CD4-positive, CD25-positive, alpha-beta regulatory T cell (primary cell): ENCODE measurements around the gene ZSCAN31. TPM values are rescaled to one million over a fixed set of nuclear protein-coding genes. Genes with fewer than 3 reads are reported as not detected.

Experiments used
- ATAC-seq, 2 donors: fragments of 150-1000 bp; cut with Tn5 transposase; one replicate each; pipeline ENCODE4 v1.10.0; 2021; ENCODE audit warnings: low read depth in 2 of 2, moderate number of reproducible peaks in 2 of 2, moderate library complexity in 1 of 2
- DNase-seq, 3 donors: peaks; one replicate each; pipeline versions ENCODE4 v3.0.0 to v3.0.0-alpha.2; 2012 to 2022; ENCODE audit warnings: mixed read lengths in 1 of 3
- H3K27ac ChIP-seq: one replicate; pipeline ENCODE4 v1.7.0; 2013; ENCODE audit warnings: mild to moderate bottlenecking, low read length; ENCODE audit not compliant: insufficient read depth, poor library complexity, severe bottlenecking
- H3K27me3 ChIP-seq: one replicate; pipeline ENCODE4 v1.7.0; 2013; ENCODE audit warnings: low read length; ENCODE audit not compliant: control insufficient read depth, insufficient read depth
- H3K36me3 ChIP-seq: one replicate; pipeline ENCODE4 v1.7.0; 2013; ENCODE audit warnings: mild to moderate bottlenecking, low read length, moderate library complexity; ENCODE audit not compliant: control insufficient read depth, insufficient read depth
- H3K4me1 ChIP-seq: 2 replicates; pipeline ENCODE4 v1.7.0; 2013; ENCODE audit warnings: mild to moderate bottlenecking, low read length; ENCODE audit not compliant: insufficient read depth, control insufficient read depth, poor library complexity, severe bottlenecking
- H3K4me3 ChIP-seq: one replicate; pipeline ENCODE4 v1.7.0; 2013; ENCODE audit warnings: low read depth, mild to moderate bottlenecking, low read length, moderate library complexity
- H3K9me3 ChIP-seq, 2 experiments: 1 replicate in 1 of 2; 2 replicates in 1 of 2; pipeline ENCODE4 v1.7.0; 2013; ENCODE audit warnings: low read length in 2 of 2, mild to moderate bottlenecking in 1 of 2, moderate library complexity in 1 of 2; ENCODE audit not compliant: control insufficient read depth in 2 of 2
- H3K27ac Mint-ChIP-seq, 3 donors: one replicate each; pipeline ENCODE4 v1.8.0; 2020 to 2022; ENCODE audit warnings: mild to moderate bottlenecking in 3 of 3, mixed read lengths in 3 of 3, moderate library complexity in 2 of 3
- H3K27me3 Mint-ChIP-seq: one replicate; pipeline ENCODE4 v1.8.0; 2022; ENCODE audit warnings: mild to moderate bottlenecking, mixed read lengths
- H3K36me3 Mint-ChIP-seq: one replicate; pipeline ENCODE4 v1.8.0; 2020; ENCODE audit warnings: mixed read lengths
- H3K4me1 Mint-ChIP-seq, 4 donors: one replicate each; pipeline ENCODE4 v1.8.0; 2020 to 2022; ENCODE audit warnings: mixed read lengths in 4 of 4, mild to moderate bottlenecking in 1 of 4
- H3K4me3 Mint-ChIP-seq, 4 donors: one replicate each; pipeline ENCODE4 v1.8.0; 2020 to 2022; ENCODE audit warnings: mild to moderate bottlenecking in 4 of 4, mixed read lengths in 4 of 4, moderate library complexity in 3 of 4
- H3K9me3 Mint-ChIP-seq, 7 donors: one replicate each; pipeline ENCODE4 v1.8.0; 2020 to 2022; ENCODE audit warnings: mixed read lengths in 7 of 7, mild to moderate bottlenecking in 3 of 7, moderate library complexity in 2 of 7
- polyA plus RNA-seq, 4 donors: library from polyadenylated mRNA; unstranded; fragments of 300-500 nt; fragmentation: Illumina TruSeq; gene quantifications; one replicate each; pipeline ENCODE4 v1.2.3, GENCODE V29; 2021
- total RNA-seq: library from RNA; stranded (reverse); gene quantifications from one replicate; pipeline ENCODE4 v1.2.3, GENCODE V29; 2022

The ZSCAN31 gene
- 0.52 TPM for total RNA-seq
- polyA plus RNA-seq = under 1 TPM in 1 of 4 donors, not detected in 3; 0.34 TPM

DNA sequence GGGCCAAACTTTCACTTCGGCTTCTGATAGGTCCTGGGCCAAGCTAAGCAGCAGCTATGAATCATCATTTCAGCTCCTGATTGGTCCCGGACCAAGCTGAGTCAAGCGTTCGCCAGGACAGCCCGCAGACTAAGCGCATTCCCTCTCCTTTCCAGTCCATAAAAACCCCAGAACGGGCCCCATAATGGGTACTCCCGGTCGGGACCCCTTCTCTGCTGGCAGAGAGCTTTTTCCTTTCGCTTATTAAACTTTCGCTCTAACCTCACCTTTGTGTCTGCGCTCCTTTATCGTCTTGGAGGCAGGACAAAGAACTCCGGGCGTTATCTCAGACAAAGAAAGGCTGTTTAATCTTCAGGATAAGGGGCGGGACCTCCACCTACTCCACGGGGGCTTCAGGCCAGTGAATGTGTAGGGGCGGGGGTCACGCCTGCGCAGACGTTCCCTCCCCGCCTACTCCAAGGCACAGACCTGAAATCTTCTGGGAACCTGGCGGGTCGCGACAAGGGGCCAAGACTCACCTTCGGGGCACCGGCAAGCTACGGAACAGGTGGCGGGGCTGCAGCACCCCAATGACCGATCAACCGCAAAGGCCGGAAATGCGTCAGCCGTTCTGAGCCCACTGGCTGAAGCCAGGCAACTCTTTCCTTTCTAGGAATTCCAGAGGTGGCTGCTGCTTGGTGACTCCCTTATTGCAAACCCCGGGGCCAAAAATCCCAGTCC lies at the start of gene ZSCAN31:
Gene ZSCAN31 (minus strand): TSS at position 585 of the 720 bp plus-strand sequence. CDS start 6,465 bp downstream, outside the sequence.
- Histone ChIP-seq H3K36me3 (no peaks in the 10 kb centered on the region), H3K9me3 (peaks cover 9 to 11% of the 10 kb centered on the region in 2 experiments), H3K27me3 (peaks cover 4% of the 10 kb centered on the region), H3K4me1 (peaks cover 20% of the 10 kb centered on the region), H3K4me3 (peak within 1 kb of the TSS; percentile 87), H3K27ac (peak within 1 kb of the TSS; percentile 84)
- no peak within 1 kb of the TSS for H3K4me3 Mint-ChIP-seq
- peaks cover 0 to 6% (median 0%) of the 10 kb centered on the region in 4 donors for H3K4me1 Mint-ChIP-seq
- ATAC-seq = peak; percentile 90 to 92
- peak within 1 kb of the TSS in 1 of 3 donors; percentile 7 for H3K27ac Mint-ChIP-seq
- peak; percentile 72 to 91 (median 77) for DNase-seq
- H3K9me3 Mint-ChIP-seq = peaks cover 0 to 11% (median 7%) of the 10 kb centered on the region in 7 donors
- peaks cover 17% of the 10 kb centered on the region for H3K27me3 Mint-ChIP-seq
- no peaks in the 10 kb centered on the region for H3K36me3 Mint-ChIP-seq

DNA sequence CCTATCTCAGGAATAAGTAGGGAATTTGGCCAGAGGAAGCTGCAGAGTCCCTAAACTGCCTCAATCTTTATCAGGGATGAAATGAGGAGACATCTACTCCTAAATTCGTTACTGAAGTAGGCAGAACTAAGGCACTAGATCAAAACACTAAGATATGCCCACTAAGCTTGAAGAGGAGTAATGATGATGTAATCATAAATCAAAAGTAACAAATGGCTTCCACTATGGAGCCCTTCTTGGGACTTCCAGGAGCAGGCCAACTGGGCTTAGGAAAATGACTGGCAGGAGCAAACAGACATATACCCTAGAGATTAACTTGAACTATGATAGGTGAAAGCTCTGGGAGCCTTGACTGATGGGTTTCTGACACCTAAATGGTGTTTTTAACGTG lies 48.2 kb upstream of the ZSCAN31 start:
- Mint-ChIP-seq H3K36me3 (peaks cover 47% of the 10 kb centered on the region), H3K27ac (peak overlapping the region in 2 of 3 donors; percentile 10 to 16), H3K27me3 (no peaks in the 10 kb centered on the region), H3K9me3 (peaks cover 0 to 4% (median 0%) of the 10 kb centered on the region in 7 donors), H3K4me1 (peaks cover 0 to 27% (median 16%) of the 10 kb centered on the region in 4 donors), H3K4me3 (no peak overlapping the region)
- DNase-seq (no peak), ATAC-seq (no peak)
- Histone ChIP-seq H3K27ac (no peak overlapping the region), H3K36me3 (peaks cover 39% of the 10 kb centered on the region), H3K27me3 (no peaks in the 10 kb centered on the region), H3K4me3 (no peak overlapping the region), H3K4me1 (no peaks in the 10 kb centered on the region), H3K9me3 (peaks cover 0 to under 1% of the 10 kb centered on the region in 2 experiments)

DNA sequence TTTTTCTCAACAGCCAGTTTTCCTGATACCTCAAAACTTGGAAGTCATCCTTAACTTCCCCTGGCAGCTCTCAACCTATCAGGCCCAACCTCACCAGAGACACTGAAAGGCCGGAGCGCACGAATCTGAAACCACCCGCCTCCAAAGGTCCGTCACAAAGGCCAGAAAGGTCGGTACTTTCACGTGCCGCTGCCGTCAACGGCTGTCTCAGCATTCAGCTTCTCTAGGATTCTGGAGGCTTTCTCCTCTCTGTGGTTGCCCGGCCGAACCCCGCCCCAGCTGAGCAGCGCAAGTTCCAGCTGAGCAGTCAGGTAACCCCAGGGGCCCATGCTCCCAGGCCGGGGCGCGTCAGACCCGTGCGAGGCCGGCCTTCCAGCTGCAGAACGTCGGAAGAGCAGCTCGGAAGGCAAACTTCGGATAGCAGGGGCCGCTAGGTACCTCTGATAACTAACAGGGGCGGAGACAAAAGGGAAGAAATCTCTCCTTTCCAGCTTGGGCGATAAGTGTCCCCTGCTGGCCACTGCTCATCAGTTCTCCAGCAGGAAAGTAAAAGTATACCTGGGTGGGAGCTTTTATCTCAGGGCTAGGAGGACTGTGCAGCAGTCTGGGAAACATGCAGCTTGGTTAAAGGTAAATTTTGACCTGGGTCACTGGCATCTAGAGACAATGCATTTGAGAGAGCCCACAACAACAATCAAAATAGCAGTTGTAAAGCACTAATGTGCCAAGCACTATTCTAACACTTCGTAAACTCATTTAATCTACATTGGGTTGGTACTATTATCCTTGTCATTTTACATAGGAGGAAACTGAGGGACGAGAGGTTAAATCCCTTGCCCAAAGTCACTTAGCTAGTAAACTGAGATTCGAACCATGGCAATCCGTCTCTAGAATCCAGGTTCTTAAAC lies 47.5 kb upstream of the ZSCAN31 start:
- ATAC-seq (peak; percentile 60 to 76), DNase-seq (peak in 2 of 3 donors; percentile 17 to 65)
- peaks cover 0 to 25% (median 14%) of the 10 kb centered on the region in 4 donors for H3K4me1 Mint-ChIP-seq
- H3K9me3 ChIP-seq = peaks cover 3 to 6% of the 10 kb centered on the region in 2 experiments
- H3K36me3 ChIP-seq = peaks cover 37% of the 10 kb centered on the region
- H3K4me3 Mint-ChIP-seq = peak overlapping the region; percentile 41 to 81 (median 63)
- peak overlapping the region; percentile 46 for H3K4me3 ChIP-seq
- peak overlapping the region; percentile 33 to 84 (median 71) for H3K27ac Mint-ChIP-seq
- H3K4me1 ChIP-seq = no peaks in the 10 kb centered on the region
- peaks cover 43% of the 10 kb centered on the region for H3K36me3 Mint-ChIP-seq
- no peaks in the 10 kb centered on the region for H3K27me3 ChIP-seq
- H3K27ac ChIP-seq = no peak overlapping the region
- H3K27me3 Mint-ChIP-seq = no peaks in the 10 kb centered on the region
- H3K9me3 Mint-ChIP-seq = peaks cover 0 to 4% (median 0%) of the 10 kb centered on the region in 7 donors

DNA sequence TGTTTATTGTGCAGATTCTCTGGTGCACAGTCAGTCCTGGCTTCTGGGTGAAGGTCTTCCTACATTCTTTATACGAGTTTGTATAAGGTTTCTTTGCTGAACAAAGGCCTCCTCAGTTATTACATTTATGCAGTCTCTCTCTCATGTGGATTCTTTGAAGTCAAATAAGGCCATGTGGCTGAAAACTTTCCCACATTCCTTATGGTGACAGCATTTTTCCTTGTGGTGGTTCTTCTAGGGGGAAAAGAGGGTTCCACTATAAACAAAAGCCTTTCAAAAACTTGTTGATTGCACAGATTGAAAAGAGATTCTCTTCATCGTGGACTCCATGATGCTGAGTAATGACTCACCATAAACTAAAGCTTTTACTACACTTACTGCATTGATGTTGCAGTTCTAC lies 44.4 kb upstream of the ZSCAN31 start:
- Histone ChIP-seq H3K27me3 (no peaks in the 10 kb centered on the region), H3K4me1 (no peaks in the 10 kb centered on the region), H3K4me3 (no peak overlapping the region), H3K9me3 (peaks cover 3 to 10% of the 10 kb centered on the region in 2 experiments), H3K36me3 (peaks cover 32% of the 10 kb centered on the region), H3K27ac (no peak overlapping the region)
- Mint-ChIP-seq H3K4me1 (peaks cover 0 to 16% (median 6%) of the 10 kb centered on the region in 4 donors), H3K9me3 (peaks cover 0 to 9% (median 0%) of the 10 kb centered on the region in 7 donors), H3K36me3 (peaks cover 42% of the 10 kb centered on the region), H3K4me3 (no peak overlapping the region), H3K27me3 (no peaks in the 10 kb centered on the region), H3K27ac (no peak overlapping the region)
- DNase-seq (no peak), ATAC-seq (no peak)

DNA sequence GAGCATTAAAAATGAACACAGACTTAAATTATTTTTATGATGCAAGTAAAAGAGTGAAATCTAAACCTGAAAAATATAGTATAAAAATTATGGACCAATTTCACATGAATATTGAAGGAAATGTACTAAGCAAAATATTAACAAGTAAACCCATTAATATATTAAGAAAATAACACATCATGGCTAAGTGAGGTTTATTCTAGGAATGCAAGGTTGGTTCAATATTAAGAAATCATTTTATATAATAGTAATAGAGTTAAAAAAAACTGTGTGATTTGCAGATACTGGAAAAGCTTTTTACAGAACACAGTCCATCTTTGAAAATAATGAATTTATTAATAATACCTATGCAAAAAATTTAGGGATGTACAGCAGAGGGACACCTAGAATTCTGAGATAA lies 42.7 kb upstream of the ZSCAN31 start:
- Mint-ChIP-seq H3K9me3 (peaks cover 0 to 9% (median 0%) of the 10 kb centered on the region in 7 donors), H3K27me3 (no peaks in the 10 kb centered on the region), H3K36me3 (peaks cover 42% of the 10 kb centered on the region), H3K27ac (no peak overlapping the region), H3K4me1 (peaks cover 0 to 11% (median 3%) of the 10 kb centered on the region in 4 donors), H3K4me3 (no peak overlapping the region)
- peaks cover 3 to 10% of the 10 kb centered on the region in 2 experiments for H3K9me3 ChIP-seq
- DNase-seq (no peak), ATAC-seq (no peak)
- H3K27me3 ChIP-seq = no peaks in the 10 kb centered on the region
- H3K27ac ChIP-seq = no peak overlapping the region
- H3K36me3 ChIP-seq = peaks cover 30% of the 10 kb centered on the region
- H3K4me3 ChIP-seq = no peak overlapping the region
- H3K4me1 ChIP-seq = no peaks in the 10 kb centered on the region

DNA sequence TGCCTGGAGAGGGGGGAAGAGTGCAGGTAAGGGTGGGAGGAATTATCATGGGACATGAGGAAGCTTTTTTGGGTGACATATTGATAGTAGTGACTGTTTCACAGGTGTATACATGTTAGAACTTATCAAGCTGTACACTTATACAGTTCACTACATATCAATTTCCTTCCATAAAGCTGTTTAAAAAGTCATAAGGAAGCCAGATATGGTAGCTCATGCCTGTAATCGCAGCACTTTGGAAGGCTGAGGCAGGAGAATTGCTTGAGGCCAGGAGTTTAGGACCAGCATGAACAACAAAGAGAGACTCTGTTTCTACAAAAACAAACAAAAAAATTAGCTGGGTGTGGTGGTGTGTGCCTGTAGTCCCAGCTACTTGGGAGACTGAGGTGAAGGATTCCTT lies 41.9 kb upstream of the ZSCAN31 start:
- Mint-ChIP-seq H3K27ac (no peak overlapping the region), H3K4me3 (peak overlapping the region in 1 of 4 donors; percentile 61), H3K27me3 (no peaks in the 10 kb centered on the region), H3K4me1 (peaks cover 0 to 3% (median 1%) of the 10 kb centered on the region in 4 donors), H3K36me3 (peaks cover 42% of the 10 kb centered on the region), H3K9me3 (peaks cover 0 to 9% (median 0%) of the 10 kb centered on the region in 7 donors)
- Histone ChIP-seq H3K27ac (no peak overlapping the region), H3K4me1 (no peaks in the 10 kb centered on the region), H3K9me3 (peaks cover 3 to 10% of the 10 kb centered on the region in 2 experiments), H3K4me3 (no peak overlapping the region), H3K36me3 (peaks cover 30% of the 10 kb centered on the region), H3K27me3 (no peaks in the 10 kb centered on the region)
- DNase-seq (no peak), ATAC-seq (no peak)

DNA sequence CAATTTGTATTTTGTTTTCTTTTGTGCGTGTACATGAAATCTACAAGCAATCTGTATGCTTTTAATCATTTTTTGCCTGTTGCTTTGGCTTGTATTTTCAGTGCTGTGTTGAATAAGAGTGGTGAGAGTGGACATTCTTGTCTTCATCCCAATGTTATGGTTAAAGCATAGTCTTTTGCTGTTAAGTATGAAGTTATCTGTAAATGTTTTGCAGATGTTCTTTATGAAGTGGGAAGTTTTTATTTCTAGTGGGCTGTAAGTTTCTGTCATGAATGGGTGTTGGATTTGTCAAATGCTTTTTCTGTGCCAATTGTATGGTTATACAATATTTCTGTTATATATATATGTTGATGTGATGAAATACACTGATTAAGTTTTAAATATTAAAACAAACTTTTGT lies 38.0 kb upstream of the ZSCAN31 start:
- H3K27me3 ChIP-seq = no peaks in the 10 kb centered on the region
- H3K4me3 ChIP-seq = no peak overlapping the region
- Mint-ChIP-seq H3K4me1 (no peaks in the 10 kb centered on the region), H3K27me3 (no peaks in the 10 kb centered on the region), H3K27ac (no peak overlapping the region), H3K9me3 (peaks cover 0 to 4% (median 0%) of the 10 kb centered on the region in 7 donors), H3K4me3 (no peak overlapping the region), H3K36me3 (peaks cover 14% of the 10 kb centered on the region)
- ATAC-seq (no peak), DNase-seq (no peak)
- H3K9me3 ChIP-seq = peaks cover 2 to 8% of the 10 kb centered on the region in 2 experiments
- peaks cover 3% of the 10 kb centered on the region for H3K36me3 ChIP-seq
- H3K27ac ChIP-seq = no peak overlapping the region
- no peaks in the 10 kb centered on the region for H3K4me1 ChIP-seq
